PC-3 (cell line): Measurements from ENCODE around the gene KHDRBS2. TPM values are rescaled to one million over a fixed set of nuclear protein-coding genes. Genes with fewer than 3 reads are reported as not detected.

Experiments
- ATAC-seq: fragments of 200-7000 bp; cut with Tn5 transposase; 2 replicates; pipeline ENCODE4 v1.9.1; 2020; ENCODE audit warnings: mild to moderate bottlenecking, moderate library complexity
- BruUV-seq: library from RNA; stranded (reverse); fragments of 400-500 nt; replicated peaks from 2 replicates; lab custom pipeline; 2021; lab: Mats Ljungman, UMichigan
- CTCF ChIA-PET: fragments of 300-600 bp; sonication (Branson Sonifier 250); formaldehyde crosslinking; loops from one replicate; lab custom pipeline; 2022; ENCODE audit warnings: antibody characterized with exemption; lab: Charles Lee
- POLR2A ChIA-PET: fragments of 300-600 bp; sonication (Branson Sonifier 250); formaldehyde crosslinking; loops from one replicate; lab custom pipeline; 2022; ENCODE audit warnings: antibody characterized with exemption; ENCODE audit not compliant: unreplicated experiment; lab: Charles Lee
- DNase-seq: peaks from one replicate; pipeline ENCODE4 v3.0.0-alpha.2; 2015
- H2AFZ ChIP-seq: fragments of 300-600 bp; sonication (generic); 2 replicates; pipeline ENCODE4 v1.6.0; 2016; ENCODE audit warnings: antibody characterized with exemption, low read length
- H3F3A ChIP-seq: fragments of 300-600 bp; sonication (generic); one replicate; pipeline ENCODE4 v1.6.0; 2017; ENCODE audit warnings: antibody characterized with exemption, low read length, control low read depth, mild to moderate bottlenecking; ENCODE audit not compliant: unreplicated experiment
- H3K27ac ChIP-seq: fragments of 300-600 bp; sonication (generic); 2 replicates; pipeline ENCODE4 v1.5.1; 2016; ENCODE audit warnings: mild to moderate bottlenecking, low read length
- H3K27me3 ChIP-seq: fragments of 300-600 bp; sonication (generic); 2 replicates; pipeline ENCODE4 v1.6.1; 2016; ENCODE audit warnings: low read length, mixed read lengths
- H3K36me3 ChIP-seq: fragments of 300-600 bp; sonication (generic); 2 replicates; pipeline ENCODE4 v1.6.1; 2016; ENCODE audit warnings: low read depth, mixed run types, low read length, mixed read lengths
- H3K4me1 ChIP-seq: fragments of 300-600 bp; sonication (generic); 2 replicates; pipeline ENCODE4 v1.5.1; 2016; ENCODE audit warnings: low read length; ENCODE audit not compliant: insufficient read depth
- H3K4me2 ChIP-seq: fragments of 300-600 bp; sonication (generic); 2 replicates; pipeline ENCODE4 v1.6.0; 2016; ENCODE audit warnings: low read length
- H3K4me3 ChIP-seq: fragments of 300-600 bp; sonication (generic); 2 replicates; pipeline ENCODE4 v1.5.1; 2016; ENCODE audit warnings: mild to moderate bottlenecking, low read length, mixed read lengths
- H3K79me2 ChIP-seq: fragments of 300-600 bp; sonication (generic); 2 replicates; pipeline ENCODE4 v1.6.1; 2017; ENCODE audit warnings: low read length, mixed read lengths
- H3K9ac ChIP-seq: fragments of 300-600 bp; sonication (generic); 2 replicates; pipeline ENCODE4 v1.6.0; 2016; ENCODE audit warnings: mild to moderate bottlenecking, low read length
- H3K9me2 ChIP-seq: fragments of 300-600 bp; sonication (generic); replicated peaks from 2 replicates; pipeline ENCODE4 v1.6.1; 2016; ENCODE audit warnings: mixed run types, low read length, mixed read lengths
- H3K9me3 ChIP-seq: fragments of 300-600 bp; sonication (generic); 2 replicates; pipeline ENCODE4 v1.6.1; 2016; ENCODE audit warnings: low read length, mixed read lengths
- H4K20me1 ChIP-seq: fragments of 300-600 bp; sonication (generic); 2 replicates; pipeline ENCODE4 v1.6.1; 2016; ENCODE audit warnings: low read length, mixed read lengths
- CTCF ChIP-seq: fragments of 300-600 bp; sonication (generic); conservative IDR thresholded peaks from 2 replicates; pipeline ENCODE4 v1.5.1; 2017; ENCODE audit warnings: antibody characterized with exemption, low read depth, mild to moderate bottlenecking, low read length
- EZH2 ChIP-seq: fragments of 300-600 bp; sonication (generic); IDR thresholded peaks from one replicate; pipeline ENCODE4 v1.6.1; 2017; ENCODE audit warnings: antibody characterized with exemption, mild to moderate bottlenecking, low read length; ENCODE audit not compliant: unreplicated experiment
- EZH2phosphoT487 ChIP-seq: fragments of 300-600 bp; sonication (generic); IDR thresholded peaks from 2 replicates; pipeline ENCODE4 v1.6.1; 2018; ENCODE audit warnings: mild to moderate bottlenecking, antibody characterized with exemption, low read length, borderline replicate concordance
- intact Hi-C: fragments of 100-400 bp; cut with micrococcal nuclease; formaldehyde crosslinking; loops from 2 replicates; pipeline ENCODE4 v1.9.0; 2023
- total RNA-seq: library from RNA; depleted of rRNA; stranded (reverse); fragments of >200 nt; gene quantifications from 2 replicates; pipeline ENCODE4 v1.2.3, GENCODE V29; 2014

KHDRBS2 gene
- total RNA-seq, 1 experiment from 2014 or later, result not detected

DNA sequence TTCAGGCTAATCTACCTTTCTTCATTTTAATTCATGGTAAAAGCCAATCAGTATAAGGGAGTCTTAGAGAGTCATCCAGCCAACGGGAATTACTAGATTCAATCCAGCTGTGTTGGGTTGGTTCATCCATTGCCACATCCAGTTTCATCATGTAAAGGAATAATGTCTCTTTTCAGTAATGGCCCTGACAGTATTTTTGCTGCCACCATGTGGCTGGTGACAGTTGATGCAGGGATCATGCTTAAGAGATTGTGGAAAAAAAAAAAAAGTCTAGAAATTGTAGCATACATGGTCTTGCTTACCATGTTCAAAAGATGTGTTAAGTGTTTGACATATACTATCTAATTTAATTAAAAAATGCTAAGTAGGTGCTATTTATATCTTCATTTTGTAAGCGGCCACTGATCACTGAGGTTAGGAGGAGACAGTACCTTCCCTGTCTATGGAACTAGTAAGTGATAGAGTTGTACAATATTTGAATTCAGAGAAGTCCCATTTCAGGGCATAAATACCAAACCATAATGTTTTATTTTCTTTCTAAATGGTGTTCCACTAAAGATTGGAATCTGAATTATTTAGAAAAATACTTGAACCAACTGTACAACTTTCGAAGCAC lies 135.9 kb downstream of the KHDRBS2 start:
- no peaks in the 10 kb centered on the region for H3F3A ChIP-seq
- no peaks in the 10 kb centered on the region for H3K79me2 ChIP-seq
- BruUV-seq, result no TSS peak
- H3K27ac ChIP-seq, result no peak overlapping the region
- H2AFZ ChIP-seq, result no peak overlapping the region
- no peak overlapping the region for H3K9ac ChIP-seq
- ChIA-PET CTCF (interaction anchor here (0.7 kb wide), 1 partner anchor 341 kb away, joined by 3 read pairs; no protein-coding TSS in a partner anchor), POLR2A (no interaction called here)
- H4K20me1 ChIP-seq, result no peaks in the 10 kb centered on the region
- no peaks in the 10 kb centered on the region for H3K4me1 ChIP-seq
- H3K36me3 ChIP-seq, result no peaks in the 10 kb centered on the region
- H3K9me2 ChIP-seq, result no peaks in the 10 kb centered on the region
- TF ChIP-seq CTCF, result peak; percentile 68
- no peak for TF ChIP-seq EZH2
- no peak for ATAC-seq
- intact Hi-C loops, result loop anchor here (1.0 to 5.0 kb wide), 2 partner anchors 263 to 341 kb away; no protein-coding TSS in a partner anchor
- no peak overlapping the region for H3K4me3 ChIP-seq
- DNase-seq, result peak; percentile 47
- H3K4me2 ChIP-seq, result no peak overlapping the region
- no peaks in the 10 kb centered on the region for H3K27me3 ChIP-seq
- no peaks in the 10 kb centered on the region for H3K9me3 ChIP-seq

- Histone ChIP-seq H3K4me1 (no peaks in the 10 kb centered on the region), H3K36me3 (no peaks in the 10 kb centered on the region), H4K20me1 (no peaks in the 10 kb centered on the region), H3K9me2 (no peaks in the 10 kb centered on the region), H3K9me3 (no peaks in the 10 kb centered on the region), H3K4me2 (no peak overlapping the region), H3K79me2 (no peaks in the 10 kb centered on the region), H3K4me3 (no peak overlapping the region), H3F3A (no peaks in the 10 kb centered on the region), H3K27ac (no peak overlapping the region), H2AFZ (no peak overlapping the region), H3K27me3 (no peaks in the 10 kb centered on the region), H3K9ac (no peak overlapping the region)
- POLR2A ChIA-PET, result no interaction called here
- BruUV-seq, result no TSS peak
- ATAC-seq (no peak), DNase-seq (no peak)
- intact Hi-C loops, result no loop called here
- TF ChIP-seq EZH2 (no peak), EZH2phosphoT487 (no peak), CTCF (no peak)
- CTCF ChIA-PET, result no interaction called here
These were observed 138.8 kb downstream of the KHDRBS2 start for GRCh38 chr6:62146954-62147853.

GRCh38 chr6:62129127-62129526 lies 156.9 kb downstream of the KHDRBS2 start:
- Histone ChIP-seq H3K9me2 (no peaks in the 10 kb centered on the region), H3K4me1 (no peaks in the 10 kb centered on the region), H4K20me1 (no peaks in the 10 kb centered on the region), H3K27ac (no peak overlapping the region), H3K4me3 (no peak overlapping the region), H3K9ac (no peak overlapping the region), H3K36me3 (no peaks in the 10 kb centered on the region), H3K27me3 (no peaks in the 10 kb centered on the region), H3F3A (no peaks in the 10 kb centered on the region), H2AFZ (no peak overlapping the region), H3K9me3 (no peaks in the 10 kb centered on the region), H3K79me2 (no peaks in the 10 kb centered on the region), H3K4me2 (no peak overlapping the region)
- intact Hi-C loops, result no loop called here
- DNase-seq (no peak), ATAC-seq (no peak)
- ChIA-PET CTCF (no interaction called here), POLR2A (no interaction called here)
- no peak for TF ChIP-seq CTCF
- no peak for TF ChIP-seq EZH2
- TF ChIP-seq EZH2phosphoT487, result no peak
- BruUV-seq, result no TSS peak
